ENCODE data around the gene PIAS2.

DNA sequence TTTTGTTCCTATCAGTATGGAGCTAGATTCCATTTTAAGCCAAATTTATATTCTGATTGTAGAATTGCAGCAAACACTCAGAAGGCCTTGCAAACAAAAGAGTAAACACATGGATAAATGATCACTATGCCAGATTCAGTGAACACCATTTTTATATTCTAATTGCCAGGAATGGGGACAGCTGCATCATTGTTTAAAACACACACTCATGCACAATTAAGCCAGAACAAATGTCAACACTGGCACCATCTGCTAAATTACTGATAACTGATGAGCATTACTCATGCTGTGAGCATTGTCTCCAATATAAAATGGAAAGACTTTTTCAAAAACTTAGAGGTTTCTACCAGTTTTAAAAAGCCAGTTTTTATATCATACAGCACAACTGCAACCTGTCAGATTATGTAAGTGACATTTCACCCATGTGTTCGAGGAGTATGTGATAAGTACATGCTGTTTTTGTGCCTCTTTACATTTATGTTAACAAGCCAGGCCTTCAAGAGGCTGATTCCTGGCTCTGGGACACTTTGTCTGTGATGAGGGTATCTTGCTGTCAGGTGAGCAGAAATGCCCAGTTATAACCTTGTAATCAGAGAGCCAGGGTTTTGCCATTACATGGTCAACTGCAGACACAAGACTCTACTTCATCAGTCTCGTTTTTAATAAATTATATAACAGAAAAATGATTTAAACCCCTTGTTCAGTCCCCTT is 156.1 kb downstream of the PIAS2 start:
- TF ChIP-seq, protein P1, sequence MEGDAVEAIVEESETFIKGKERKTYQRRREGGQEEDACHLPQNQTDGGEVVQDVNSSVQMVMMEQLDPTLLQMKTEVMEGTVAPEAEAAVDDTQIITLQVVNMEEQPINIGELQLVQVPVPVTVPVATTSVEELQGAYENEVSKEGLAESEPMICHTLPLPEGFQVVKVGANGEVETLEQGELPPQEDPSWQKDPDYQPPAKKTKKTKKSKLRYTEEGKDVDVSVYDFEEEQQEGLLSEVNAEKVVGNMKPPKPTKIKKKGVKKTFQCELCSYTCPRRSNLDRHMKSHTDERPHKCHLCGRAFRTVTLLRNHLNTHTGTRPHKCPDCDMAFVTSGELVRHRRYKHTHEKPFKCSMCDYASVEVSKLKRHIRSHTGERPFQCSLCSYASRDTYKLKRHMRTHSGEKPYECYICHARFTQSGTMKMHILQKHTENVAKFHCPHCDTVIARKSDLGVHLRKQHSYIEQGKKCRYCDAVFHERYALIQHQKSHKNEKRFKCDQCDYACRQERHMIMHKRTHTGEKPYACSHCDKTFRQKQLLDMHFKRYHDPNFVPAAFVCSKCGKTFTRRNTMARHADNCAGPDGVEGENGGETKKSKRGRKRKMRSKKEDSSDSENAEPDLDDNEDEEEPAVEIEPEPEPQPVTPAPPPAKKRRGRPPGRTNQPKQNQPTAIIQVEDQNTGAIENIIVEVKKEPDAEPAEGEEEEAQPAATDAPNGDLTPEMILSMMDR (conservative IDR thresholded peaks at IDR 0.05; ENCODE audit: low read depth in 2 of 2) = no peak
- no peak for TF ChIP-seq REST (IDR thresholded peaks at IDR 0.05; ENCODE audit: unreplicated experiment)
- TF ChIP-seq EZH2 (IDR thresholded peaks at IDR 0.05; ENCODE audit: low read depth, unreplicated experiment) = no peak
- TF ChIP-seq ZNF114 (CRISPR knock-in tag; IDR thresholded peaks at IDR 0.05) = no peak
- no peak for TF ChIP-seq POLR2AphosphoS5 (IDR thresholded peaks at IDR 0.05; ENCODE audit: low read depth)
- TF ChIP-seq EZH2phosphoT487 (IDR thresholded peaks at IDR 0.05; ENCODE audit: unreplicated experiment) = no peak
- TF ChIP-seq NANOG (IDR thresholded peaks at IDR 0.05; ENCODE audit: borderline replicate concordance) = no peak
